PC-3 (cell line): ENCODE data around the gene HEPACAM2.
A peak's percentile ranks its signal among the peaks of the same experiment; 100 is the strongest.

Experiments used
- EZH2 ChIP-seq: fragments of 300-600 bp; sonication (generic); IDR thresholded peaks from one replicate; pipeline ENCODE4 v1.6.1; 2017; ENCODE audit warnings: antibody characterized with exemption, mild to moderate bottlenecking, low read length; ENCODE audit not compliant: unreplicated experiment
- EZH2phosphoT487 ChIP-seq: fragments of 300-600 bp; sonication (generic); IDR thresholded peaks from 2 replicates; pipeline ENCODE4 v1.6.1; 2018; ENCODE audit warnings: mild to moderate bottlenecking, antibody characterized with exemption, low read length, borderline replicate concordance
- TF ChIP-seq, protein P1 (sequence below): fragments of 300-600 bp; sonication (generic); conservative IDR thresholded peaks from 2 replicates; pipeline ENCODE4 v1.5.1; 2017; ENCODE audit warnings: antibody characterized with exemption, low read depth, mild to moderate bottlenecking, low read length

DNA sequence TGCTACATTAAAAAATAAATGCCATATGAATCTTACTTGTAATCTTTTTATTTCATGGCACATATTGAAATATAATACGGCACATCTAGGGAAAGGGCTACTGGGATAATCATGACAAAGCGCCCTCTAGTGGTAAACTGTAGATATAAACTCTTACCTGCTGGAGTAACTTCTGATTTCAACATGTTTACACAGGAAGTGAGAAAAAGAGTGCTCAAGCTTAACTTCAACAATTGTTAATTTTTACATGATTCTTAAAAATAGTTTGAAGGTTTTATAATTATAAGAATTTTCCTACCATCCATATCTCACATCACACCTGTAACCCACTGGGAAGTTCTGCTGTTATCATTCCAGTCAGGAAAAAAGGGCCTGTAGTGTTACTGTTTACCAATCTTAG is 2.0 kb upstream of the HEPACAM2 start:
- TF ChIP-seq, protein P1, sequence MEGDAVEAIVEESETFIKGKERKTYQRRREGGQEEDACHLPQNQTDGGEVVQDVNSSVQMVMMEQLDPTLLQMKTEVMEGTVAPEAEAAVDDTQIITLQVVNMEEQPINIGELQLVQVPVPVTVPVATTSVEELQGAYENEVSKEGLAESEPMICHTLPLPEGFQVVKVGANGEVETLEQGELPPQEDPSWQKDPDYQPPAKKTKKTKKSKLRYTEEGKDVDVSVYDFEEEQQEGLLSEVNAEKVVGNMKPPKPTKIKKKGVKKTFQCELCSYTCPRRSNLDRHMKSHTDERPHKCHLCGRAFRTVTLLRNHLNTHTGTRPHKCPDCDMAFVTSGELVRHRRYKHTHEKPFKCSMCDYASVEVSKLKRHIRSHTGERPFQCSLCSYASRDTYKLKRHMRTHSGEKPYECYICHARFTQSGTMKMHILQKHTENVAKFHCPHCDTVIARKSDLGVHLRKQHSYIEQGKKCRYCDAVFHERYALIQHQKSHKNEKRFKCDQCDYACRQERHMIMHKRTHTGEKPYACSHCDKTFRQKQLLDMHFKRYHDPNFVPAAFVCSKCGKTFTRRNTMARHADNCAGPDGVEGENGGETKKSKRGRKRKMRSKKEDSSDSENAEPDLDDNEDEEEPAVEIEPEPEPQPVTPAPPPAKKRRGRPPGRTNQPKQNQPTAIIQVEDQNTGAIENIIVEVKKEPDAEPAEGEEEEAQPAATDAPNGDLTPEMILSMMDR: peak; percentile 81
- TF ChIP-seq EZH2: no peak
- TF ChIP-seq EZH2phosphoT487: no peak
